ENCODE measurements around the gene LETMD1.

LETMD1 gene

DNA sequence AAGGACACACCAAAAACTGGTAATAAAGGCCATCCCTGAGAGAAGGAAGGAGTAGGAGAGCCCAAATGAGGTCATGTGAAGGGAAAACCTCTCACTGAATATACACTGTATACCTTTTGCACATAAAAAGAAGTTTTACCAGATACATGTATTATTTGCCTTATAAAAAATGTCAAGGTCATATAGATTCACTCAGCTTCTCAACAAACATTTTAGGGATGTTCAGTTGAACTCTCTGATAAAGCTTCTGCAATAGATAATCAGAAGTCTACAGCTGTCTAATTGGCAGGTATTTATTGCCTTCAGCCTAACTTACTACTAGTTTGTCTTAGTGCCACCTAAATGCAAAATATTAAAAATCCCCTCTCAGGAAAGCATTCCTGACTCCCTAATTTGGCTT, 30.7 kb upstream of the LETMD1 start:
- FAIRE-seq (no peak), DNase-seq (ENCODE audit: insufficient read length, low spot score) (no peak)
- TF ChIP-seq, protein P1, sequence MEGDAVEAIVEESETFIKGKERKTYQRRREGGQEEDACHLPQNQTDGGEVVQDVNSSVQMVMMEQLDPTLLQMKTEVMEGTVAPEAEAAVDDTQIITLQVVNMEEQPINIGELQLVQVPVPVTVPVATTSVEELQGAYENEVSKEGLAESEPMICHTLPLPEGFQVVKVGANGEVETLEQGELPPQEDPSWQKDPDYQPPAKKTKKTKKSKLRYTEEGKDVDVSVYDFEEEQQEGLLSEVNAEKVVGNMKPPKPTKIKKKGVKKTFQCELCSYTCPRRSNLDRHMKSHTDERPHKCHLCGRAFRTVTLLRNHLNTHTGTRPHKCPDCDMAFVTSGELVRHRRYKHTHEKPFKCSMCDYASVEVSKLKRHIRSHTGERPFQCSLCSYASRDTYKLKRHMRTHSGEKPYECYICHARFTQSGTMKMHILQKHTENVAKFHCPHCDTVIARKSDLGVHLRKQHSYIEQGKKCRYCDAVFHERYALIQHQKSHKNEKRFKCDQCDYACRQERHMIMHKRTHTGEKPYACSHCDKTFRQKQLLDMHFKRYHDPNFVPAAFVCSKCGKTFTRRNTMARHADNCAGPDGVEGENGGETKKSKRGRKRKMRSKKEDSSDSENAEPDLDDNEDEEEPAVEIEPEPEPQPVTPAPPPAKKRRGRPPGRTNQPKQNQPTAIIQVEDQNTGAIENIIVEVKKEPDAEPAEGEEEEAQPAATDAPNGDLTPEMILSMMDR (IDR thresholded peaks at IDR 0.05; ENCODE audit: insufficient read depth, missing control alignments): no peak

DNA sequence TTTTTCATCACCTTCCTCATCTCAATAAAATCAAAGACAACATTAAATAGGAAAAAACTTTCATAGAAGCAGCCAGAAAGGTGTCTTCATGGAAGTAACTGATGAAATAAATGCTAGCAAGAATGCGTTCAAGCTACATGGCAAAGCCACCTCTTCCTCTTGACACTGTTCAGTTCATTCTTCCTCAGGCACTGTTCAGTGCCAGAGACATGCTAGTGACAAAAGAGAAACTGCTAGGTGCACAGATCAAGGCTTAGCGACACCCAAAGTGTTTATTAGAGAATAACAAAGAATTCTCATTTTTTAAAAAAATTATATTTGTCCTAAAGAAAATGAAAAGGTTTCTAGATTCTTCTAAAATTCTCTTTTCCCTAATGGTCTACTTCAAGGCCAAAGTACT, 29.2 kb upstream of the LETMD1 start:
- TF ChIP-seq, protein P1 (IDR thresholded peaks at IDR 0.05; ENCODE audit: insufficient read depth, missing control alignments): no peak
- DNase-seq (ENCODE audit: insufficient read length, low spot score): no peak
- FAIRE-seq: no peak

DNA sequence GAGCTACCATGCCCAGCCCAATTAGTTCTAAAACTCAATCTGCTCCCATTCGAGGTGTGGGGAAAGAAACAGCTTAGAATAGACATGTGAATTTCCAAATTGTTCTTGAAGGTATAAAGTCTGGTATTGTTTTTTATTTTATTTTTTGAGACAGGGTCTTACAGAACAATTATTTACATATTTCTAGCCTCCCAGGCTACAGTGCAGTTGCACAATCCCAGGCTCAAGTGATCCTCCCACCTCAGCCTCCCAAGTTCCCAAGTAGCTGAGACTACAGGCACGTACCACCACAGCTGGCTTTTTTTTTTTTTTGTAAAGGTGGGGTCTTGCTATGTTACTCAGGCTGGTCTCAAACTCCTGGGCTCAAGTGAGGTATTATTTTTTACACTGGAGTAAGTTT, 28.2 kb upstream of the LETMD1 start:
- FAIRE-seq (no peak), DNase-seq (ENCODE audit: insufficient read length, low spot score) (no peak)
- TF ChIP-seq, protein P1 (IDR thresholded peaks at IDR 0.05; ENCODE audit: insufficient read depth, missing control alignments): no peak

DNA sequence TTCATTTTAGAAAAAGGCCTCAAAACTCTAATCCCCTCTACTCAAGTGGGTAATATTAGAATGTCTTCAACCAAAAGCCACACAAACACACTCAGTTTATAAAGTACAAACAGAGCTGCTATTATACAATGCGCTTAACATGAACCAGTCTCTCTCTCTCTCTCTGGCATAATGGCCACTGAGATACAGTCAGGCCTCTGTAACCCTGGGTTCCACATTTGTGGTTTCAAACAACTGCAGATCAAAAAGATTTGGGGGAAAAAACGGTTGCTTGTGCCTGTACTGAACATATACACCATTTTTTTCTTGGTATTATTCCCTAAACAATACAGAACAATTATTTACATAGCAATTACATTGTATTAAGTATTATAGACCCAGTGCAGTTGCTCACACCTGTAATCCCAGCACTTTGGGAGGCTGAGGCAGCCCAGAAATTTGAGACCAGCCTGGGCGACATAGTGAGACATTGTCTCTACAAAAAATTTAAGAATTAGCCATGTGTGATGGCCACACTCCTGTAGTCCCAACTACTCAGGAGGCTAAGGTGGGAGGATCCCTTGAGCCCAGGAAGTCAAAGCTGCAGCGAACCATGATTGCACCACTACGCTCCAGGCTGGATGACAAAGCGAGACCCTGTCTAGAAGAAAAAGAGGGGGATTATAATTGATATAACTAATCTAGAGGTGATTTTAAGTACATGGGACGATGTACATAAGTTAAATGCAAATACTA, 27.5 kb upstream of the LETMD1 start:
- FAIRE-seq (no peak), DNase-seq (ENCODE audit: insufficient read length, low spot score) (no peak)
- TF ChIP-seq, protein P1 (IDR thresholded peaks at IDR 0.05; ENCODE audit: insufficient read depth, missing control alignments): no peak

DNA sequence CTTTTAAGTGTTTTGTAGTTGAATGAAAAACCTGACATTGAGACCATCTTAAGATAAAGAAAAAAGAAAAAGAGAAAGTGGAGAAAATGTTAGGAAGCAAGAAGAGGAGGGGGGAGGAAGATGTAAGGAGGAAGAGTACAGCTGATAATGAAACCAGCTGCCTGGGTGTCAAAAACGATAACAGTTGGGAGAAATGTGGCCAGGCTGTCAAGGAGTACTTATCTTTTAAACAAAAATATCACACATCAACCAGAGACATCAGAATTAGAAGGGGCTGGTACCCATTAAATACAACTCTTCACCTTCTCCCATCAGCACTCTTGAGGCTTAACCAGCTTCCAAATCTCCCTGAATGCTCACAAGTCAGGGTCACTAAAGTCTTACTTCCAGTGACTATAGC, 26.4 kb upstream of the LETMD1 start:
- DNase-seq (ENCODE audit: insufficient read length, low spot score) (no peak), FAIRE-seq (no peak)
- TF ChIP-seq, protein P1 (IDR thresholded peaks at IDR 0.05; ENCODE audit: insufficient read depth, missing control alignments): no peak

DNA sequence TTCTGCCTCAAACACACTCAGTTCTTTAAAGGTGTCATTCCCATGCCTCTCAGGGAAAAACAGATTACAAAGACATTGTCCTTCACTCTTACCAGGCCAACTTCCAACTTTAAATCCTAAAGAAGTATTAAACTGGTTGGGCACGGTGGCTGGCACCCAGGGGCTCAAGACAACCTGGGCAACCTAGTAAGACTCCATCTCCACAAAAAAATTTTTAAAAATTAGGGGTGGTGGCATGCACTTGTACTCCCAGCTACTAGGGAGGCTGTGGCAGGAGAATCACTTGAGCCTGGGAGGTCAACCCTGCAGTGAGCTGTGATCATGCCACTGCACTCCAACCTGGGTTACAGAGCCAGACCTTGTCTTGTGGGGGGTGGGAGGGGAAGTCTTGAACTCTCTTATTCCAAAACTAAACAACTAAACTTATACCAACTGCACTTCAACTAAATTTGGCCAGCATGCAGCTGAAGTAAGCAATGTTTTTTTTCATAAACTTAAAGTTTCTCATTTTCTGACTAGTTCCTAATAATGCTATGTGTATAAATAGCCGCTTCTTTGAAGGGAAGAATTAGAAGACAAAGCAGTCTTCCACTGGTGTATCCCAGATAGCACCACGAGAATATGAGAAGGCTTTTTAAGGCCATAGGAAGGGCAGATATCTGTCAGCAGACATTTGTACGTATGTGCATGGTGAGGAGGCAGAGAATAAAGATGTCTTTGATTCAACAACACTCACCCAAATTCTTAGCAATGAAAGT, 24.3 kb upstream of the LETMD1 start:
- no peak for DNase-seq (ENCODE audit: insufficient read length, low spot score)
- no peak for FAIRE-seq

More for the DNA sequence above, 24.3 kb upstream of the LETMD1 start:
- TF ChIP-seq, protein P1 (IDR thresholded peaks at IDR 0.05; ENCODE audit: insufficient read depth, missing control alignments): no peak

Data from D721Med (cell line).